ENCODE measurements around the gene ISLR2. TPM values are rescaled to one million over a fixed set of nuclear protein-coding genes. Genes with fewer than 3 reads are reported as not detected.
A peak's percentile ranks its signal among the peaks of the same experiment; 100 is the strongest.
"Not testable (repeated sequence)": the region's sequence is repeated elsewhere in the genome, so short reads cannot be mapped to it uniquely, and the experiment has no call there.

ISLR2 gene
- total RNA-seq, 1 donor from 2014 or later: 2.1 TPM

DNA sequence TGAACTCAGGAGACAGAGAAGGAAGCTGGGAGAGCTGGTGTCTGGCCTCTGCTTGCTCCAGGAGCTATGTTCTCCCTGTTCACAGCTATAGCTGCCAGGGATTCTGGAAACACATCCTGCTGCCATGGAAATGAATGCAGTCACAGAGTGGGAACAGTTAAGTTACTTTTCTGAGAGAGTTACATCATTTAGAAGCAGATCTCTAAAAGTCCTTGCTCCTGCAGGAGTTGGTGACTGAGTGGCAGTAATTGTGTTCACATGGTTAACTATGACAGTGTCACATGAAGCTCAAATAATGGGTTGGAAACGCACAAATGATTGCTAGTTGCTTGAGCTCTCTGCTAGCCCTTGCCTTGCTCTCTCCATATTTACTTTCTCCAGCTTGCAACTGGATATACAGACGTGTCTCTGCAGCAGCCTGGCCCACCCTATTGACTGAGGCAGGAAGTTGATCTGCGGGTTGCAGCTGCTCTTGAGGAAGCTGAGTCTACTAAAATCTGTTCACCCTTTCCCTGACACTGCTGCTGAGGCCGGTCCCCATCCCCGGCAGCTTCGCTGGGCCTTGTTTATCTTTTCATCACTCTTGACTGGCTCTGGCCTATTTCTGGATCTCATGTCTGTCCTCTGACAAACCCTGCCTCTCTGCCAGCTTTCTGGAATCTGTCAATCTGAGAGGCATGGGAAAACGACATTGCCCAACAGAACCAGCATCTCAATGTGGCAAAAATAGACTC, 26.5 kb downstream of the ISLR2 start:
- Histone ChIP-seq H3K27ac (ENCODE audit: low read depth, low read length) (peak overlapping the region; percentile 5), H3K36me3 (ENCODE audit: control insufficient read depth in 3 of 3, insufficient read depth in 3 of 3, low read length in 3 of 3) (no peaks in the 10 kb centered on the region), H3K4me3 (ENCODE audit: low read length in 3 of 3) (peak overlapping the region in 1 of 3 donors; percentile 14), H3K27me3 (ENCODE audit: control insufficient read depth in 3 of 3, insufficient read depth in 3 of 3, low read length in 3 of 3) (no peaks in the 10 kb centered on the region), H3K4me1 (ENCODE audit: control insufficient read depth in 3 of 3, insufficient read depth in 3 of 3, low read length in 3 of 3) (peaks cover 4 to 15% (median 12%) of the 10 kb centered on the region in 3 donors), H3K9me3 (ENCODE audit: control insufficient read depth in 3 of 3, low read length in 3 of 3) (no peaks in the 10 kb centered on the region), H3K9ac (ENCODE audit: low read depth in 1 of 3, low read length in 3 of 3) (peak overlapping the region in 1 of 3 donors; percentile 55)

DNA sequence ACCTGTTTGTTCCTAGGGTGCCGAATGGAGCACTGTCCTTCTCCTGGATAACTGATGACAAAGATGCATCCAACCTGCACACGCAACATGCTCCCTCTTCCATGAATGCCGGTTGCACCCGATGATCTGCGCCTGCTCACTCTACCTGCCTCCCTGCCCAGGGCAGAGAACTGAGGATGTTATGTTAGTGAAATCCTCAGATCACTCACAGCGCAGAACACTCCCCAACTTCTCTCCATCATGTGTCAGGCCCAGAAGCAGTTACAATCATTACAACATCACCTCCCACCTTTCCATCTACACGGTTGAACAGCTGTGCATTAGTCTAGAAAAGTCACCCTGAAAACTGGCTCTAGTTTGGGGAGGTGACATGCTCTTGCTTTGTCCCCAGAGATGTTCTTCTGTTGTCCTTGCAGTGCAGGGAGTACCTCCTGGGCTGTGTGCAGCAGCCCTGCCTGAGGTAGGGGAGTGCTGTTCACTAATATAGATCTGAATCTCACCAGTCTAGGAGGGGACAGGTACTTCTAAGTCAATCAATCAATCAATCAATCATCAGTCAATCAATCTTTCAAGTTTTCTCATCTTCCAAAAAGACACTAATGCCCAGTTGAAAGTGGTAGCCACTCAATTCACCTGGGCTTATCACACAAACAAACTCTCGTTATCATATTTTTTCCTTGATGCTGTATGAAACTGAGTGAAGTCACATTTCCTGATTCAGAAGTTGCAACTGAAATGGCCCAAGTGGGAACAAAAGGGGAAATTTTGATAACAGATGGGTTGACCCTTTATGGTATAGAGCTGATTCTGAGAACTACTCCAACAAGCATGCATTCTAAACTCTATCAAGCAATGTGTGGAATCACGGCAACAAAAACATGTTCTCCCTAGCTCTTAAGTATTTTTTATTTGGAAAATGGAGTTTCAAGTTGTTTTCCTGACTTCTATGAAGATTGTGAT, 27.8 kb downstream of the ISLR2 start:
- Histone ChIP-seq H3K36me3 (ENCODE audit: control insufficient read depth in 3 of 3, insufficient read depth in 3 of 3, low read length in 3 of 3) (no peaks in the 10 kb centered on the region), H3K4me3 (ENCODE audit: low read length in 3 of 3) (no peak overlapping the region), H3K9me3 (ENCODE audit: control insufficient read depth in 3 of 3, low read length in 3 of 3) (no peaks in the 10 kb centered on the region), H3K27ac (ENCODE audit: low read depth, low read length) (no peak overlapping the region), H3K27me3 (ENCODE audit: control insufficient read depth in 3 of 3, insufficient read depth in 3 of 3, low read length in 3 of 3) (no peaks in the 10 kb centered on the region), H3K4me1 (ENCODE audit: control insufficient read depth in 3 of 3, insufficient read depth in 3 of 3, low read length in 3 of 3) (peaks cover 4 to 15% (median 12%) of the 10 kb centered on the region in 3 donors), H3K9ac (ENCODE audit: low read depth in 1 of 3, low read length in 3 of 3) (no peak overlapping the region)

DNA sequence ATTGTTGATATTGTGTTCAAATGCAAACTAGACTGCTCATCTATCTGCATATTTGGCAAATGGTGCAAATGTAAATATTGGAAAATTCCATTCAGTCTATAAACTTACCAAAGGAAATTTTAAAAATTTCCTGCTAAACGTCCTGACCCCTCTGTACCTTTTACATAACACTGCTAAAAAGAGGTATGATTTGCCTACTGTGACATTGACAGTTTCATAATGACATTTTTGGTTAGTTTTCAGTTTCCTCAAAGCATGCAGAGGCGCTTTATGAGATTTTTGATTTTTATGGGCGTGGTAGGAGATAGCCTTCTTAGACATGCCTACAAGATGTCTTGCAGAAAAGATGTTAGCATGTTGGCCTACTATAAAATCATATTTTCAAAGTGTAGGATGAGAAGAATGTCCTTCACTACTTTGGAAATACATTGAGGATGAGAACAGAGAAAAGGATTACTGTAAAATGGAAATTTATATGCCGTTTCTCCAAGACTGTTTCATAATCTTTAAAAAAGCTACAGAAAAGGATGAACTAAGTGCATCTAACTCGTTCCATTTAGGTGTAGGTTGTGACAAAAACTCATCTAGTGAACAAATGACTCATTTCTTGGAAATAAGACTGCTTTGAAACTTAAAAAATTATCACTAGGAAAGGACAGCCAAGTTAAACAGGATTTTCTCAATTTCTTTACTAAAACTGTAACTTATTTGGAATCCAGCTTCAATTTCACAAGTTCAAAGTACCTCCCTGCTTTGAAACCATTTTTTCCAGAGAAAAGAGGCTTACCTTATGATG, 28.7 kb downstream of the ISLR2 start:
- Histone ChIP-seq H3K9me3 (ENCODE audit: control insufficient read depth in 3 of 3, low read length in 3 of 3) (no peaks in the 10 kb centered on the region), H3K4me3 (ENCODE audit: low read length in 3 of 3) (no peak overlapping the region), H3K9ac (ENCODE audit: low read depth in 1 of 3, low read length in 3 of 3) (no peak overlapping the region), H3K36me3 (ENCODE audit: control insufficient read depth in 3 of 3, insufficient read depth in 3 of 3, low read length in 3 of 3) (no peaks in the 10 kb centered on the region), H3K4me1 (ENCODE audit: control insufficient read depth in 3 of 3, insufficient read depth in 3 of 3, low read length in 3 of 3) (peaks cover 4 to 15% (median 12%) of the 10 kb centered on the region in 3 donors), H3K27ac (ENCODE audit: low read depth, low read length) (no peak overlapping the region), H3K27me3 (ENCODE audit: control insufficient read depth in 3 of 3, insufficient read depth in 3 of 3, low read length in 3 of 3) (peaks cover 0 to 3% (median 0%) of the 10 kb centered on the region in 3 donors)

DNA sequence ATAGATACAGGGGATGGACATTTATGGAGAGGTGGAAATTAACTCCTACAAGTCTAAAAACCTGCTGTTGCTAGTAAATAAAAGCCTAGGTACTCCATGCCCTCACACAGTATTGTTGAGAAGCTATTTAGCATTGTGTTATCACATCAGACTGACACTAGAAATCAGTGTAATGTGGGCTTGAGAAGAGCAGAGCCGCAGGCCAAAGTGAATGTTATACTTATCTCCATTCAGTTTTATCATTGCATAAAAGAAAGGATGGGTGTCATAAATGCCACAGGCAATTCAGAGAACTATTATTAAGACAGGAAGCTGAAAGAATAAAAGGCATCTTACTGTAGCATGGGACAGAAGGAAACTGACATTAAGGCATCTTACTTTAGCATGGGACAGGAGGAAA, 29.4 kb downstream of the ISLR2 start:
- Histone ChIP-seq H3K27ac (ENCODE audit: low read depth, low read length) (no peak overlapping the region), H3K36me3 (ENCODE audit: control insufficient read depth in 3 of 3, insufficient read depth in 3 of 3, low read length in 3 of 3) (no peaks in the 10 kb centered on the region), H3K9ac (ENCODE audit: low read depth in 1 of 3, low read length in 3 of 3) (no peak overlapping the region), H3K4me3 (ENCODE audit: low read length in 3 of 3) (no peak overlapping the region), H3K27me3 (ENCODE audit: control insufficient read depth in 3 of 3, insufficient read depth in 3 of 3, low read length in 3 of 3) (peaks cover 0 to 3% (median 0%) of the 10 kb centered on the region in 3 donors), H3K9me3 (ENCODE audit: control insufficient read depth in 3 of 3, low read length in 3 of 3) (no peaks in the 10 kb centered on the region), H3K4me1 (ENCODE audit: control insufficient read depth in 3 of 3, insufficient read depth in 3 of 3, low read length in 3 of 3) (peaks cover 4 to 15% (median 12%) of the 10 kb centered on the region in 3 donors)

DNA sequence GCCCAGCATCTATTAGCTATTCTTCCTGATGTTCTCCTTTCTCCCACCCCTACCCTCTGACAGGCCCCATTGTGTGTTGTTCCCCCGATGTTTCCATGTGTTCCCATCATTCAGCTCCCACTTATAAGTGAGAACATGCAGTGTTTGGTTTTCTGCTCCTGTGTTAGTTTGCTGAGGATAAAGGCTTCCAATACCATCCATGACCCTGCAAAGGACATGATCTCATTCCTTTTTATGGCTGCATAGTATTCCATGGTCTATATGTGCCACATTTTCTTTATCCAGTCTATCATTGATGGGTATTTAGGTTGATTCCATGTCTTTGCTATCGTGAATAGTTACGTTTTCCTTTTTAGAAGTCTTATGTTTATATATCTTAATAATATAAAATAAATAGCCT, 30.0 kb downstream of the ISLR2 start:
- H3K27ac ChIP-seq (ENCODE audit: low read depth, low read length); H3K27me3 ChIP-seq (ENCODE audit: control insufficient read depth in 3 of 3, insufficient read depth in 3 of 3, low read length in 3 of 3); H3K9me3 ChIP-seq (ENCODE audit: control insufficient read depth in 3 of 3, low read length in 3 of 3); H3K36me3 ChIP-seq (ENCODE audit: control insufficient read depth in 3 of 3, insufficient read depth in 3 of 3, low read length in 3 of 3); H3K4me3 ChIP-seq (ENCODE audit: low read length in 3 of 3); H3K9ac ChIP-seq (ENCODE audit: low read depth in 1 of 3, low read length in 3 of 3): not testable (repeated sequence)
- peaks cover 4 to 15% (median 12%) of the 10 kb centered on the region in 3 donors for H3K4me1 ChIP-seq (ENCODE audit: control insufficient read depth in 3 of 3, insufficient read depth in 3 of 3, low read length in 3 of 3)

DNA sequence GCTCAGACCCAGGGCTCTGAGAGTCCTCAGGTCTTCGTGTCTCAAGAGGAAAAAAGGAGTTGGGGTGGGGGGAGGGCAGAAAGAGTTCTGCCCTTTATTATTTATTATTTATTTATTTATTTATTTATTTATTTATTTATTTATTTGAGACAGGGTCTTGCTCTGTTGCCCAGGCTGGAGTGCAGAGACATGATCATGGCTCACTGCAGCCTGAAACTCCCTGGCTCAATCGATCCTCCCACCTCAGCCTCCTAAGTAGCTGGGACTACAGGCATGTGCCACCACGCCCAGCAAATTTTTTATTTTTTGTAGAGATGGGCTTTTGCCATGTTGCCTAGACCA, 31.8 kb downstream of the ISLR2 start:
- not testable (repeated sequence) for H3K9ac ChIP-seq (ENCODE audit: low read depth in 1 of 3, low read length in 3 of 3); H3K4me3 ChIP-seq (ENCODE audit: low read length in 3 of 3)

DNA sequence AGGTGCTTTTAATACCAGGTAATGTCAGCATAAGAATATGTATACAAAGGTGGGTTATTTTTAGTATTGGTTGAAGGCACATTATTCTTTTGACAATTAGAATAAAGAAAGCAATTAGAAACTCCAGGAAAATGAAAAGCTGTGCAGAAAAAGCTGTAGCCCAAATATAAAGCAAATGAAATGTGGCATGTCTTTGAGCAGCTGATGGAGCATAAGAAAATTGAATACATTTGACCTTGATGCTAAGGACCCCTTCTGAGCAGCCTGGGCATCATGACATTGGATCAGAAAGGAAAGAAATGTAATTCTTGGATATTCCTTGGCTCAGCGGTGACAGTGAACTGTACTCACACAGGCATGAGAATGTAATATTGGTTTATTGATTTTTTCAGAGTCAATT, 35.1 kb downstream of the ISLR2 start:
- Histone ChIP-seq H3K9me3 (ENCODE audit: control insufficient read depth in 3 of 3, low read length in 3 of 3) (no peaks in the 10 kb centered on the region), H3K27me3 (ENCODE audit: control insufficient read depth in 3 of 3, insufficient read depth in 3 of 3, low read length in 3 of 3) (peaks cover 0 to 3% (median 0%) of the 10 kb centered on the region in 3 donors), H3K9ac (ENCODE audit: low read depth in 1 of 3, low read length in 3 of 3) (no peak overlapping the region), H3K4me1 (ENCODE audit: control insufficient read depth in 3 of 3, insufficient read depth in 3 of 3, low read length in 3 of 3) (peaks cover 5 to 14% (median 5%) of the 10 kb centered on the region in 3 donors), H3K4me3 (ENCODE audit: low read length in 3 of 3) (no peak overlapping the region), H3K27ac (ENCODE audit: low read depth, low read length) (no peak overlapping the region), H3K36me3 (ENCODE audit: control insufficient read depth in 3 of 3, insufficient read depth in 3 of 3, low read length in 3 of 3) (no peaks in the 10 kb centered on the region)

More for the DNA sequence above, 31.8 kb downstream of the ISLR2 start:
- not testable (repeated sequence) for H3K27me3 ChIP-seq (ENCODE audit: control insufficient read depth in 3 of 3, insufficient read depth in 3 of 3, low read length in 3 of 3); H3K36me3 ChIP-seq (ENCODE audit: control insufficient read depth in 3 of 3, insufficient read depth in 3 of 3, low read length in 3 of 3); H3K9me3 ChIP-seq (ENCODE audit: control insufficient read depth in 3 of 3, low read length in 3 of 3); H3K27ac ChIP-seq (ENCODE audit: low read depth, low read length); H3K4me1 ChIP-seq (ENCODE audit: control insufficient read depth in 3 of 3, insufficient read depth in 3 of 3, low read length in 3 of 3)

DNA sequence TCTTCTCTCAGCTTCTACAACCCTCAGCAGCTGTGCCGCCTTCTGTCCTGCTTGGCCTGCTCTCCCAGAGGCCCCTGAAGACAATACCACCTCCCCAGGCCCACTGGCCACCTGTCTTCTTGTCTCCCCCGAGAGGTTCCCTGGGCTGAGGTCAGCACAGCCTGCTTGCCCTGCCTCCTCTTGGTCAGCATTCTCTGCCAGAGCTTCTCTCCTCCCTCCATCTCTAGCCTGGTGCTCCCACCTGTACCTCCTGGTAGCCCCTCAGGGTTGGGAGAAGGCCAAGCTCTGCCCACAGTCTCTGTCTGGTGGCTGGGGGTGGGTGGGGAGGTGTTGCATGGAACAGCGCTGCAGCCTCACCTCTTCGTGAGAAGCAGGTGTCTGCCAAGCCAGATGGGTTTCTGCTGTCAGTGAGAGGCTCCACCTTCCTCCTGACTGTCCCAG, 37.5 kb downstream of the ISLR2 start:
- Histone ChIP-seq H3K4me3 (ENCODE audit: low read length in 3 of 3) (no peak overlapping the region), H3K9ac (ENCODE audit: low read depth in 1 of 3, low read length in 3 of 3) (no peak overlapping the region), H3K4me1 (ENCODE audit: control insufficient read depth in 3 of 3, insufficient read depth in 3 of 3, low read length in 3 of 3) (peaks cover 13 to 25% (median 16%) of the 10 kb centered on the region in 3 donors), H3K9me3 (ENCODE audit: control insufficient read depth in 3 of 3, low read length in 3 of 3) (no peaks in the 10 kb centered on the region), H3K27ac (ENCODE audit: low read depth, low read length) (no peak overlapping the region), H3K27me3 (ENCODE audit: control insufficient read depth in 3 of 3, insufficient read depth in 3 of 3, low read length in 3 of 3) (peaks cover 0 to 3% (median 0%) of the 10 kb centered on the region in 3 donors), H3K36me3 (ENCODE audit: control insufficient read depth in 3 of 3, insufficient read depth in 3 of 3, low read length in 3 of 3) (no peaks in the 10 kb centered on the region)

DNA sequence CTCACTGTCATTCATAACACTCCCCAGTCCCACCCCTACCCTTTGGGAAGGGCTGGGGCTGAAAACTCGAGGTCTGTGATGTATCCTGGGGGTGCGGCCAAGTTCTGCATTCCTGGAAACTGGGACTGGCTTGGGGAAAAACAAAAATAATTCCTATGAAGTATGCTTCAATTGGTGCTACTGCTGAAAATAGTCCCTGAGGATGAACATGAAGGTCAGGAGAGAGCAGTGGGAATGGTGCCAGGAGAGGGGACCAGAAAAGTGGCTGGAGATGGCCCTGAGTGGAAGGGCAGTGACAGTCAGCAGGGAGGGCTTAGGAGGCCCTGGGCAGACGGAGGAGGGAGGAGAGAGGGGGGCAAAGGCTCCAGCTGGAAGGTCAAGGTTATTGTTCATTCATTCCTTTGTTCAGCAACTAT, 38.3 kb downstream of the ISLR2 start:
- Histone ChIP-seq H3K4me1 (ENCODE audit: control insufficient read depth in 3 of 3, insufficient read depth in 3 of 3, low read length in 3 of 3) (peaks cover 17 to 31% (median 17%) of the 10 kb centered on the region in 3 donors), H3K27ac (ENCODE audit: low read depth, low read length) (no peak overlapping the region), H3K9ac (ENCODE audit: low read depth in 1 of 3, low read length in 3 of 3) (no peak overlapping the region), H3K27me3 (ENCODE audit: control insufficient read depth in 3 of 3, insufficient read depth in 3 of 3, low read length in 3 of 3) (peaks cover 0 to 1% (median 0%) of the 10 kb centered on the region in 3 donors), H3K9me3 (ENCODE audit: control insufficient read depth in 3 of 3, low read length in 3 of 3) (no peaks in the 10 kb centered on the region), H3K4me3 (ENCODE audit: low read length in 3 of 3) (no peak overlapping the region), H3K36me3 (ENCODE audit: control insufficient read depth in 3 of 3, insufficient read depth in 3 of 3, low read length in 3 of 3) (no peaks in the 10 kb centered on the region)
